CD4-positive, alpha-beta T cell treated with Interleukin-10 for 1 hour (primary cell): Measurements from ENCODE around the gene RRAGA.
"Not testable (repeated sequence)": the region's sequence is repeated elsewhere in the genome, so short reads cannot be mapped to it uniquely, and the experiment has no call there.

Source experiments
- DNase-seq: peaks from one replicate; pipeline ENCODE4 v3.0.0-alpha.2; 2020

RRAGA gene, protein sequence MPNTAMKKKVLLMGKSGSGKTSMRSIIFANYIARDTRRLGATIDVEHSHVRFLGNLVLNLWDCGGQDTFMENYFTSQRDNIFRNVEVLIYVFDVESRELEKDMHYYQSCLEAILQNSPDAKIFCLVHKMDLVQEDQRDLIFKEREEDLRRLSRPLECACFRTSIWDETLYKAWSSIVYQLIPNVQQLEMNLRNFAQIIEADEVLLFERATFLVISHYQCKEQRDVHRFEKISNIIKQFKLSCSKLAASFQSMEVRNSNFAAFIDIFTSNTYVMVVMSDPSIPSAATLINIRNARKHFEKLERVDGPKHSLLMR

GRCh38 chr9:19048966-19049916 lies at the start of gene RRAGA:
RRAGA (plus strand) TSS chr9:19049427; CDS start chr9:19049660, 233 bp downstream.
- peak; percentile 95 for DNase-seq

GRCh38 chr9:19000133-19000532 lies 49.1 kb upstream of the RRAGA start:
- DNase-seq = no peak

DNA sequence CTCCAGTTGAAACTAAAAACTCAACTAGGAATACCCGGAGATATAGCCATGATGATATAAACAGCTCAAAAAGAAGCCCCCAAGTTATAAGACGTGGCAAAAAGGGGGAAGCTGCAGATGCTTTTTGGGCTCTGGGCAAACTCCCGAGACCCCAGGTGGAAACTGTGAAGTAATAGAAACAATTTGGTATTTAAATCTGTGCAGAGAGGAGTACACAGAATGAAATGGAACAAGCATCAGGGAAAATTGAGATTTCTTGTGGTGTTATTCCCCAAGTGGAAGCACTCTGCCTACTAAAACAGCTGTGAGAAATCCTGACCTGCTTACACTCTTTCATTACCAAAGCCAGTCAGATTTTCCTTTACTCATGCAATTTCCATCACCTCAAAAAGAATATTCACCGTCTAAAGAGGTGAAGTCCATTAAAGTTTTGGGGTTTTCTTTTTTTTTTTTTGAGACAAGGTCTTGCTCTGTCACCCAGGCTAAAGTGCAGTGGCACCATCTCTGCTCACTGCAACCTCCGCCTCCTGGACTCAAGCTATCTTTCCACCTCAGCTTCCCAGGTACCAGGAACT lies 39.7 kb upstream of the RRAGA start:
- DNase-seq = no peak

GRCh38 chr9:19018201-19018600 lies 31.0 kb upstream of the RRAGA start:
- DNase-seq = no peak

DNA sequence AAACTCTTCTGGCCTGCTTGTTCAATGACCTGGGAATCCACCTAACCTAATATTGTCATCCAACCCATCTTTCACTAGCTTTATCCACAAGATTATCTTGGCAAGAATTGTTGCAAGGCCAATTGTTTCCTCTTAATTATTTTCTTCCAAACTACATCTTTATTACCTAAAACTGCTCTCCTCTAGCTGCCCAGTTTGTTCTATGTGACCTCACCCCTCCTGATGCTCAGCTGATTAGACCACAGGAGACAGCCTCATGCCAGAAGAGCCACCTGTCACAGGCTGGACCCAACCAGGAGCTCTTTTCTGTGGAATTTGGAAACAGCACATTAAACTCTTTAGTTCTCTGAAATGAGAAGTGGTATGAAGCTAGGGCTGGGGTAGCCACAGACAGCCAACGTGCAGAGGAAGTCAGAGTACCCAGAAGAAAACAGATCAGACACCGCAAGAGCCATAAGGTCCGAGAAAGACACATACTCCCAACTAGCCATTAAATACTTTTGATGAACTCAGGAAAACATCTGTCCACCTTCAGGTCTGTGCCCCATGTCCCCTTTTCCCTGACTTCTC lies 28.3 kb upstream of the RRAGA start:
- no peak for DNase-seq

- DNase-seq = not testable (repeated sequence)
Measured at GRCh38 chr9:19021649-19022048, 27.6 kb upstream of the RRAGA start.

DNA sequence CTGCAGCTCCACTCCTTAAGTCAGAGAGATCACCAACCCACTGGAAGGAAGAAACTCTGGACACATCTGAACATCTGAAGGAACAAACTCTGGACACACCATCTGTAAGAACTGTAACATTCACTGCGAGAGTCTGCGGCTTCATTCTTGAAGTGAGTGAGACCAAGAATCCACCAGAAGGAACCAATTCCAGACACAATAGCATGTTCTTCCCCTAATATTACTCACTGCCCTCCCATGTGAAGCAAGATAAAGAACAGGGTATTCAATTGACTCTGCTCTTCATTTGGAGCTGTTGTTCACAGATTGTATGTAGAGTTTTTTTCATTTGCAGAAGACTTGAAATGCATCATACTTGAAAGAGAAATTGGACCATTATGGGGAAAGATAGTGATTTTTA lies 27.0 kb upstream of the RRAGA start:
- no peak for DNase-seq

GRCh38 chr9:19023078-19023477 lies 26.1 kb upstream of the RRAGA start:
- DNase-seq = no peak

- DNase-seq = no peak
Measured at GRCh38 chr9:19026375-19026774, 22.9 kb upstream of the RRAGA start.

- no peak for DNase-seq
Measured at GRCh38 chr9:19027825-19028224, 21.4 kb upstream of the RRAGA start.

DNA sequence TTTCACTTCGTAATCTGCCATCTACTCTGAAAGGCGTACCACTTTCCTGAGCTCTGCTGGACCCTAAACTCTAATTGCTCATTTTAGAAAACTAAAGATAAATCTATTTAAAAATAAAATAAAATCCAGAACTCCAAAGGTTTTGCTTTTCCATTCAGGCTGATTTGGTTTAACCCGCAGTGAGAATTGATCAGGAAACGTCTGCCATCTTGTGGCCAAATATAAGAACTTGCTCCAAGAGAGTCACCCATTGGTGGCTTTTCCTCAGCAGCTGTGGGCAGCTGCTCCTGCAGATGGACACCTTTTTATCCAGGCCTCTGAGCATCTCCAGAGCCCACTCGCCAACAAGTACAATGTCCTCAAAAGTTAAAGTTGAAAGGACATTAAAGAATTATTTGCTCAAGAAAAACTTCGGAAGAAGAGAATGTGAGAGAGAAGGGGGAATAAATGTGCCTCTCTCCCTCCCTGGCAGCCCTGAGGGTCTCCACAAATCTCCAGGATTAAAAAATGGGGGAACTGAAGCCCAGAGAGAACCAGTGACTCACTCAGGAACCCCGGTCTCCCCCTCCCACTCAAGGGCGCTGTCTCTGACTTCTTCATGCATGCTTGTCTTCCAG lies 20.3 kb upstream of the RRAGA start:
- DNase-seq = peak; percentile 47

GRCh38 chr9:19030899-19031298 lies 18.3 kb upstream of the RRAGA start:
- no peak for DNase-seq

GRCh38 chr9:19032406-19032805 lies 16.8 kb upstream of the RRAGA start:
- no peak for DNase-seq

DNA sequence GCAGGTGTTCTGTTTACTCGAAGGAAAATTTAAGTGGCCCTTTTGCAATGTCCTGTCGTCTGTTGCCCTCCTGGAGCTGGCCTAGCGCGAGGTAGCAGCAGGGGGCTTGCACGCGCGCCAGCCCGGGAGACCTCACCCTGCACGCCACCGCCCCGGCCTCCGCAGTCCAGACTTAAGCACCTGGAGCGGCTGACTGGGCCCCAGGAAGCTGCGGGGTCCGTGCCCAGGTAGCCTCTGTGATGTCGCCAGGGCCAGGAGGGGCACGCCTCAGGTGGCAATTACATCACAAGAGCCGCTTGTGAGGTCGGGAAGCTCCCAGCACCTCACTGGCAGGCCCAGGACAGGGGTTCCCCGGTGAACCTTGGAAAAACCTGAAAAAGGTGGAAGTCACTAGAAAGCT lies 16.2 kb upstream of the RRAGA start, which contains the start of gene SAXO1:
SAXO1 (minus strand) TSS at position 195 of the 400 bp plus-strand sequence. CDS start 301 bp downstream, outside the sequence.
- no peak for DNase-seq

GRCh38 chr9:19036611-19037010 lies 12.6 kb upstream of the RRAGA start:
- DNase-seq = no peak

DNA sequence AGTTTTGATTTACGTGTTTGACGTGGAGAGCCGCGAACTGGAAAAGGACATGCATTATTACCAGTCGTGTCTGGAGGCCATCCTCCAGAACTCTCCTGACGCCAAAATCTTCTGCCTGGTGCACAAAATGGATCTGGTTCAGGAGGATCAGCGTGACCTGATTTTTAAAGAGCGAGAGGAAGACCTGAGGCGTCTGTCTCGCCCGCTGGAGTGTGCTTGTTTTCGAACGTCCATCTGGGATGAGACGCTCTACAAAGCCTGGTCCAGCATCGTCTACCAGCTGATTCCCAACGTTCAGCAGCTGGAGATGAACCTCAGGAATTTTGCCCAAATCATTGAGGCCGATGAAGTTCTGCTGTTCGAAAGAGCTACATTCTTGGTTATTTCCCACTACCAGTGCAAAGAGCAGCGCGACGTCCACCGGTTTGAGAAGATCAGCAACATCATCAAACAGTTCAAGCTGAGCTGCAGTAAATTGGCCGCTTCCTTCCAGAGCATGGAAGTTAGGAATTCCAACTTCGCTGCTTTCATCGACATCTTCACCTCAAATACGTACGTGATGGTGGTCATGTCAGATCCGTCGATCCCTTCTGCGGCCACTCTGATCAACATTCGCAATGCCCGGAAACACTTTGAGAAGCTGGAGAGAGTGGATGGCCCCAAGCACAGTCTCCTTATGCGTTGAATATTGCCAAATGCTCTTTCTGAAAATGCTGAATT lies 850 bp downstream of the RRAGA start:
- DNase-seq = peak; percentile 12

- no peak for DNase-seq
Measured at GRCh38 chr9:19050637-19051591, 1.7 kb downstream of the RRAGA start.

DNA sequence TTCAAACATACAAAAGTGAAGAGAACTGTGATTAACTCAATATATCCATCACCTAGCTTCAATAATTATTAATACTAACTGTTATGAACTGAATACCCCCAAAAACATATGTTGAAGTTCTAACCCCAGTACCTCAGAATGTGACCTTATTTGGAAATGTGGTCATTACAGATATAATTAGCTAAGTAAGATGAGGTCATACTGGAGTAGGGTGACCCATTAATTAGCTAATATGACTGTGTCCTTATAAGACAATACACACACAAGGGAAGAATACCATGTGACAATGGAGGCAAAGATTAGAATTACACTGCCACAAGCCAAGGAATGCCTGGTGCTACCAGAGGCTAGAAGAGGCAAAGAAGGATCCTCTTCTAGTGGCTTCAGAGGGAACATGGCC lies 7.8 kb downstream of the RRAGA start:
- no peak for DNase-seq

DNA sequence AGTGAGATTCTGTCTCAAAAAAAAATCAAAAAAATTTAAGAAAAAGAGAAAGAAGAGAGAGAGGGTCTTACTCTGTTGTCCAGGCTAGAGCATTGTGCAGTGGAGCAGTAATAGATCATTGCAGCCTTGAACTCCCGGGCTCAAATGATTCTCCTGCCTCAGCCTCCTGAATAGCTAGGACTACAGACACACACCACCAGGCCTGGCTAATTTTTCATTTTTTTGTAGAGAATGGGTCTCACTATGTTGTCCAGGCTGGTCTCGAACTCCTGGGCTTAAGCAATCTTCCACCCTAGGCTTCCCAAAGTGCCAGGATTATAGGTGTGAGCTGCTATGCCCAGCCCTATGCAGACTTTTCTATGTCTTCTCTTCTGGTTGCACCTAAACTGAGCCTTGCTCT lies 25.0 kb downstream of the RRAGA start:
- DNase-seq = no peak

DNA sequence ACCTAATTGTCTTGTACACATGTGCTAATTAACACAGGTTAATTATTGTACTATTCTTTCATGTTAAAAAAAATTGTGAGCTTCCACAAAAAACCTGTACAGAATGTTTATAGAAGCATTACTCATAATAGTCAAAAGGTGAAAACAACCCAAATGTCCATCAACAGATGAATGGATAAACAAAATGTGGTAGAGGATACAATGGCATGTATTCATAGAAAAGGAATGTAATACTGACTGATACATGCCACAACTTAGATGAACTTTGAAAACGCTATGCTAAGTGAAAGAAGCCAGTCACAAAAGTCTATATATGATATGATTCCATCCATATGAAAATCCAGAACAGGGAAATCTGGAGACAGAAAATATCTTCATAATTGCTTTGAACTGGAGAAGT lies 25.6 kb downstream of the RRAGA start:
- DNase-seq = no peak

GRCh38 chr9:19085295-19085694 lies 36.1 kb downstream of the RRAGA start:
- peak; percentile 68 for DNase-seq
